Activated effector memory CD4-positive, alpha-beta T cell treated with Interleukin-2 at 50 U/mL for 16 hours (primary cell): ENCODE measurements around the gene OXGR1.
"Not testable (repeated sequence)": the region's sequence is repeated elsewhere in the genome, so short reads cannot be mapped to it uniquely, and the experiment has no call there.

Experiments used
- DNase-seq: peaks from one replicate; pipeline ENCODE4 v3.0.0-alpha.2; 2020

OXGR1 gene

DNA sequence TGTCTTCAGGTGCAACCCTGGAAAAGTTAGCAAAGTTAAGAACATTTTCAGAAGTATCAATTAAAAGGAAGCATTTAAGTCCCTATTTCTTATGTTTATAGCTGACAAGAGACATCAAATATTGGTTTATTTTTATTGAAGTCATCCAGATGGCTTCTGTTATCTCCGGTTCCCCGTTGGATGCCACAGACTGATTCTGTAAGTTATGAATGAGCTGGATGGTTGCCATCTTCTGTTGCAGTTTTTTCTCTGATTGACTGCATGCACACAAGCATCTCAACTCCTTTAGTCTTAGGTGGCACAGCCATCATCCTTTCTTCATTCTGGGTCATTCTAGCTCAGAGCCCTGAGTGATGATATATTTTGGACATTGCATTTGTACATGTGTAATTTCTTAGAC is 10.6 kb upstream of the OXGR1 start:
- no peak for DNase-seq

GRCh38 chr13:97004096-97004876 is 10.0 kb upstream of the OXGR1 start:
- no peak for DNase-seq

DNA sequence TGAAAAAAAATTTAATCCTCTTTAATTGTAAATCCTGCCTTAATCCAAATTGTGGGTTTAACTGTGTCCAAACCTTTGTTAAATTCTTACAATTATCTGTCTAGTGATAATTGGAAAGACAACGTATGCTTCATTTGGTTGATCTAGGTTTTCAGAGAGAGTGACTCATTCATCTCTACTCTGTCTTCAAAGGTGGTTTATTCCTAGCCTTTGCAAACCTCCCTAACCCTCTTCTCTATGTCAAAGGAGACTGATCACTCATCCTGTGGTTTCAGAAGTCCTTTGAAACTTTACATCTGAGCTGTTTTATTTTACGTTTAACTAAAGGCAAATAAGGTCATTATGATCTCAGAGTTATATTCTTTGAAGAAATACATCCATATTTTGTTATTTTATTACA is 8.8 kb upstream of the OXGR1 start:
- DNase-seq = no peak

GRCh38 chr13:97002581-97002980 is 8.3 kb upstream of the OXGR1 start:
- DNase-seq = no peak

- DNase-seq = no peak
These were observed 7.4 kb upstream of the OXGR1 start for GRCh38 chr13:97001636-97002035.

DNA sequence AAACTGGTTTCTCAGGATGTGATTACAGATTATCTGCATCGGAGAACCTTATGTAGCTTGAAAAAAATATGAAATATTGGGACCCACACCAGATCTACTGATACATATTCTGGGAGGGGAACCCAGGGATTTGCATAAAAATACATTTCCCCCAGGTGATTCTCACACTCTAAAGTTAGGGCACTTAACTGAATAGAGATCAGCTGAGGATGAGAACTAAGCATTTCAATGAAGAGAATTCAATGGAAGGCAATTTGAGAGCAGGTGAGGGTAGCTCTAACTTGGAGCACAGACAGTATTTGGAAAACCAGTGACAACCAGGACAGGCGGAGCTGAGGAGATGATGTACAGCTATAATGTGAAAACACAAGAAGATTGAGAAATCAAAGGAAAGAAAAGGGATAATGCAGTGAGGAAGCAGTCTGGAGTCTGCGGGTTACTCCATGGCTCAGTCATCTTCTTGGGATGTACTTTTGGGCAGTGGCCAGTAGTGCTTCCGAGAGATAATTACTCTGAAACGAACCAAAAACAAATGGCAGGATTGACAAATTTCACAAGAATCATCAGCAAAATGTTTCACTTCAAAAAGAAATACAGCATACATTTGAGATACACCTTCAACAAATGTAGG is 6.1 kb upstream of the OXGR1 start:
- DNase-seq = no peak

DNA sequence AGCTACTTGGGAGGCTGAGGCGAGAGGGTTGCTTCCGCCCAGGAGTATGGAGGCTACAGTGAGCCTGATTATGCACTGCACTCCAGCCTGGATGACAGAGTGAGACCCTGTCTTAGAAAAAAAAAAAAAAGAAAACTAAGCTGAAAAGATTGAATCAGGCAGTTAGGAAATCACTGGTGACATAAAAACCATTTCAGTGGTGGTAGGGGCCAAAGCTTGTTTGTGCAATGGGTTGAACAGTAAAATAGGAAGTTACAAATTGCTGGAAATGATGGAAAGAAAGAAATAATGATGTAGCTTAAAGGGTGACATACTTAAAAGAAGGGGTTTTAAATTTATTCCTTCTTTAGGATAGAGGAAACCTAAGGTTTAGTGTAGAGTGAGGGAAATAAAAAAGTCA is 4.8 kb upstream of the OXGR1 start:
- no peak for DNase-seq

GRCh38 chr13:96998051-96998450 is 3.8 kb upstream of the OXGR1 start:
- DNase-seq = no peak

DNA sequence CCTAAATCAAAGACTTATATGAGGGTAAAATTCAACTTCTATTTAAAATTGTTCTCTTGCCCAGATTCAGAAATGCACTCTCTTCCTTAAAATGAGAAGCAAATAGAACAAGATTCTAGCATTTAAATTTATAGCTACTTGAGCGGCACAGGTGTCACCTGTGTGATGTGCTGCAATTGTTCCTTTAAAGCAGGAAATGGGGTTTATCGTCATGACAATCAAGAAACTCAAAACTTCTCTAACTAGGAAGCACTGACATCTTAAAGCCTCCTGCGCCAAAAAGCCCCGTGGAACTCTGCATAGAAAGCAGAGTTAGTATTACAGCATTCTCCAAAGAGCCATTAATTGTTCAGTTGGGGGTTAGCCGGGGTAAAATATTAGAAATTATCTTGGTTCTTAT is 2.6 kb upstream of the OXGR1 start:
- DNase-seq = no peak

GRCh38 chr13:96996107-96996506 is 1.8 kb upstream of the OXGR1 start:
- no peak for DNase-seq

DNA sequence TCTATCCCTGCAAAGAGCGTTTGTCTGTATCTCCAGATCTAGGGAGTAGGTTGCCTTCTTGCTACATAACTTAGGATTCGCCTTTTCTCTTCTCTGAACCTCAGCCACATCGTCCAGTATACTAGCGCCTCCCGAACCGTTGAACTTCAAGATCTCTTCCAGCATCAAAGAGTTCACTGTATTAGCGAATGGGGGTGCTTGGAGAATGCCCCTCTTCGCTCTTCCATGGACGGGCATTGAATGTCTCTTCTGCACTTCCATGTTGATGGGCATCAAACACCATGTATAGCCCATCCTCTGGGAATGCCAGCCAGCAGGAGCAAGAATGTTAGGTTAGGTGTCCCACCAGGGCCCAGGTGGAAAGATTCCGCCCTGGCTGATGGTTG is 575 bp upstream of the OXGR1 start:
- DNase-seq = no peak

GRCh38 chr13:96993634-96994016 is 651 bp downstream of the OXGR1 start:
- DNase-seq = no peak

DNA sequence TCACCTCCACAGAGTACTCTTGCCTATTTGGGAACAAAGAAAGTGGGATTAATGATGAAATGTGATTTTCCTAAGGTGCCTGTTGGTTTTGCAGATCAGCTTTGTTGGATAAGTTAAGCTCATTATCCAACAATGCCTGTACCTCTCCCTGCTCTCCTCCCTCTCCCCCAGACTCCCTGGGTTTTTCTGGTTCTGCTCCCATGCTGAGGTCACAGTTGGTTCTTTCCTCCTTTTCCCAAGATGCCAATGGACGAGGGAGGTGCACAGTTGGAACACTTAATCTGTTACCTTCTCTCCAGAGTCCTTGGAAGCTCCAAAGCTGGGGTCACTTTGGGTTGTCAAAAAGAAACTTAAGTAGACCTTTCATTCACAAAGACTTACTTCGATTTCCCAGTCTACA is 1.6 kb downstream of the OXGR1 start:
- no peak for DNase-seq

DNA sequence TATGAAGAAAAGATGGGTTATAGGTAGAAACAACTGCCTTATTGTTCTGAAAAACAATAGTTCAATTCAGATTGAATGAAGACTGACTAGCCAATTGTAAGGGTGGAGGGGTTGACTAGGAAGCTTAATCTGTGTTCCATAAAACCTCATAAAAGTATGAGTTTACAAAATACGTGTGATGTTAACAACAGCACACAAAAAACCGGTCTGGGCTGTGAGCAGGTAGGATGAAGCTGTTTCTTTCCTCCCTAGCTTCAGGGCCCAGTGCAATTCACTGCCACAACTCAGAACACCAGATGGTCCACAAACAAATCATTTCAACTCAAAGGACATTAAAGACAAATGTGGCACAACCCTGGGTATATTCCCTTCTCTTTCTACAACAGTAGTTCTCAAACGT is 3.2 kb downstream of the OXGR1 start:
- no peak for DNase-seq

- DNase-seq = no peak
These were observed 5.8 kb downstream of the OXGR1 start for GRCh38 chr13:96988441-96988840.

- DNase-seq = no peak
These were observed 10.2 kb downstream of the OXGR1 start for GRCh38 chr13:96984051-96984508.

- no peak for DNase-seq
These were observed 11.6 kb downstream of the OXGR1 start for GRCh38 chr13:96982672-96983071.

DNA sequence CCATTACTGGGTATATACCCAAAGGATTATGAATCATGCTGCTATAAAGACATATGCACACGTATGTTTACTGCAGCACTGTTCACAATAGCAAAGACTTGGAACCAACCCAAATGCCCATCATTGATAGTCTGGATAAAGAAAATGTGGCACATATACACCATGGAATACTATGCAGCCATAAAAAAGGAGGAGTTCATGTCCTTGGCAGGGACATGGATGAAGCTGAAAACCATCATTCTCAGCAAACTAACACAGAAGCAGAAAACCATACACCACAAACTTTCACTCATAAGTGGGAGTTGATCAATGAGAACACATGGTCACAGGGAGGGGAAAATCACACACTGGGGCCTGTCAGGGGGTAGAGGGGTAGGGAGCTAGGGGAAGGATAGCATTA is 14.4 kb downstream of the OXGR1 start:
- not testable (repeated sequence) for DNase-seq

GRCh38 chr13:96968027-96968426 is 26.2 kb downstream of the OXGR1 start:
- no peak for DNase-seq

GRCh38 chr13:96967248-96967745 is 27.0 kb downstream of the OXGR1 start:
- no peak for DNase-seq

- no peak for DNase-seq
These were observed 27.7 kb downstream of the OXGR1 start for GRCh38 chr13:96966415-96967102.

DNA sequence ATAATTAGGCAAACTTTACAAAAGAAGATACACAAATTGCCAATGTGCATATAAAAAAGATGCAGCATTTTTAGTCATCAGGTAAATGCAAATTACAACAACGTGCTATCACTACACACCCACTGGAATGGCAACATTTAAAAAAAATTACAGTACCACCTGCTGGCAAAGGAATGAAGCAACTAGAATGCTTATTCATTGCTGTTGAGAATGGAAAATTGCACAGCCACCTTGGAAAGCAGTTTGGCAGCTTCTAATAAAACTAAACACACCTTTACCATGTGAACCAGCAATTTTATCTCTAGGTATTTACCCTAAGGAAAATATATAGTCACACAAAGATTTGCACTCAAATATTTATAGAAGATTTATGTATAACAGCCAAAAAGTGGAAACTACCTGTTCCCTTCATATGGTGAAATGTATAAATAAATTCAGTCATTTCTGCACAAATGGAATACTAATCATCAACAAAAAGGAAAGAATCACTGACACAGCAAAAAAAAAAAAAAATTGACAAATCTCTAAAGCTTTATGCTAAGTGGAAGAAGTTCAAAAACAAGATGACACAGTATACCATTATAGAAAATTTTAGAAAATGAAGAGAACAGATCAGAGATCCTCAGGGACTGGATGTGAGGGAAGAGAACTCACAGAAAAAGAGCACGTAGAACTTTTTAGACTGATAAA is 30.3 kb downstream of the OXGR1 start:
- DNase-seq = no peak

GRCh38 chr13:96960379-96960778 is 33.9 kb downstream of the OXGR1 start:
- no peak for DNase-seq
